Measurements from ENCODE around the gene DYNC1I1.

The DYNC1I1 gene

GRCh38 chr7:95794917-95795515 is 22.7 kb downstream of the DYNC1I1 start:
- no peak for DNase-seq

DNA sequence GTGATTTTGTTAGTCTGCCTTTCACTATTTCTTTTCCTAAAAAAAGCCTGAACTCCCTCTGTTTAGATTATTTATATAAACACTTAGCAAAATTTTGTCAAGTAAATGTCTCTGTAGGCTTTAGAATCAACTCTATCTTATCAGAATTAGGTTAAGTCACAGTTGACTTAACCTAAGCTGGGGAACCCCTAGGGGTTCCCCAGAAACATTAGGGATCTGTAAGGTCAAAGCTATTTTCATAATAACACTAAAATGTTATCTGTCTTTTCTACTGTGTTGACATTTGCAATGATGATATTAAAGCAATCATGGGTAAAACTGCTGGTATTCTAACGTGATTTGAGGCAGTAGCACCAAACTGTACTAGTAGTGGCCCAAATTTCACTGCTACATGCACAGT is 24.3 kb downstream of the DYNC1I1 start:
- DNase-seq, result no peak

DNA sequence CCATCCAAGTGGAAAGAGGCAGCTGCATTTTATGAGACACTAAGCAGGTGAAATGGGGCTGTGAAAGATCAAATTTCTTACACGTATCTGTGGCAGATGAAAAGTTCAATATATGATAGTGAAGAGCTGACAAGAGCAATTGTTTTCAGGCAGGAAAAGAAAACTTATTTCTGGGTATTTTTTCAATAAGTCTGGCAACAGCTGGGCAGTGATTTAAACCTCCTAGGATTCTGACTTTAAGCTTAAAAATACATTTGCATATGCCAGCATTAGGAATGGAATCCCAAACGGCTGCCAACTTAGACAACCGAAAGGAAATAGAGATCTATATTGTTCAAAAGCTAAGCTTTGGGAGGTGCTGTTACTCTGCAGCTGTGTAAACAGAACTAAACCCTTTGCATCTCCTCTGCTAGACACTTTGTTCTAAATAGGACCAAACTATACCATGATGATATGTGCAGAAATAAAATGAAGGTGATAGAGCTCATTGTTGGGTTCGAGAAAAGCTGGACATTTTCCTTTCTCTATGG is 26.1 kb downstream of the DYNC1I1 start:
- DNase-seq, result no peak

- no peak for DNase-seq
Observed at GRCh38 chr7:95800787-95801186, 28.4 kb downstream of the DYNC1I1 start.

DNA sequence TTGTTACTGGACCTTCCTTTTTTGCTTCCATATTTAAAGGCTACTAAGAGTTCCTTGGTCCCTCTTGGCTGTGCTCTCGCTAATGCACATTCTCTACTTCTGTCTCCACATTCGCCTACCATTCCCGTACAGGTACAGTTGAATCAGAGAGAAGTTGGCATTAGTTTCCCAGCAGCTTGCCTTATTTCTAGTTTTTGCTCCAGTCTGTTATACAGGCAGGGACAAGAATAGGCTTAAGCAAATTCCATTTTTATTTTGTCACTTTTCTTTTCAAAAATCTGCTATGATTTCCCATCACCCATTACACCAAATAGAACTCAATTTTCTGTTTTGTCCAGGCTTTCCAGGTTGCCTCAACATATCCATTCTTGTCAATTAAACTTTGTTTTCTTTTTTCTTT is 29.9 kb downstream of the DYNC1I1 start:
- no peak for DNase-seq

GRCh38 chr7:95804052-95804451 is 31.7 kb downstream of the DYNC1I1 start:
- DNase-seq, result no peak

DNA sequence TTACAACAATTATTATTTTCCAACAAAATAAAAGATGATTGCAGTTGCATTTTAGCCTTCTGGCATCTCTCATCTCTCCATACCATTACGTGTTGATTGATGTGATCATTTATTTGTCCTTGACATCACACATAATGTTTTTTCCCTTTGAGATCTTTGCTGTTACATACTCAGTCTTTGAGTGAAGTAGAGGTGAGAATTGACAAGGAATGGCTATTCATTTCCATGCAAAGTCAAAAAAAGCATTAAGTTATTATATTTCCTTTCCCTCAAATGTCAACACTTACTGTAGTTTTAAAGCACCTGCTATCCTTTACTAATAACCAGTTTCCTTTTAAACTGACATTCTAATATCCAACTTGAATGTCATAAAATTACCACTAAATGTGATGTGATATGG is 33.6 kb downstream of the DYNC1I1 start:
- no peak for DNase-seq

DNA sequence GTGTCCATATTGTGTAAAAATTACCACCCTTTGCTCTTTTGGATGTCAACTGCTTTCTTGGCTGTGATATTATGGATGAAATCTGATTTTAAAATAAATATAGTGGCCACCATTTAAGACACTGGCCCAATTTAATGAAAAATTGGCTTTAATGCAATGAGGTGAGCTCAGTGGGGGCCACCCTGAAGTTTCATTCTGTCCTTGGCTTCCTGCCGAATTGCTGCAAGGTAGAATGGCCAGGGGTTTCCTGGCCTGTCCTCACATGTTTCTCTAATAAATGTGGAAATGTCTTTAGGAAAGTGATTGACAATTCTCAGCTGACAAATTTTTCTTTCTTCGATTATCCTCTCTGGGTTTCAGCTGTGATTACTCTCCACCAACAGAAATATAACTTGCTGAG is 36.0 kb downstream of the DYNC1I1 start:
- no peak for DNase-seq

DNA sequence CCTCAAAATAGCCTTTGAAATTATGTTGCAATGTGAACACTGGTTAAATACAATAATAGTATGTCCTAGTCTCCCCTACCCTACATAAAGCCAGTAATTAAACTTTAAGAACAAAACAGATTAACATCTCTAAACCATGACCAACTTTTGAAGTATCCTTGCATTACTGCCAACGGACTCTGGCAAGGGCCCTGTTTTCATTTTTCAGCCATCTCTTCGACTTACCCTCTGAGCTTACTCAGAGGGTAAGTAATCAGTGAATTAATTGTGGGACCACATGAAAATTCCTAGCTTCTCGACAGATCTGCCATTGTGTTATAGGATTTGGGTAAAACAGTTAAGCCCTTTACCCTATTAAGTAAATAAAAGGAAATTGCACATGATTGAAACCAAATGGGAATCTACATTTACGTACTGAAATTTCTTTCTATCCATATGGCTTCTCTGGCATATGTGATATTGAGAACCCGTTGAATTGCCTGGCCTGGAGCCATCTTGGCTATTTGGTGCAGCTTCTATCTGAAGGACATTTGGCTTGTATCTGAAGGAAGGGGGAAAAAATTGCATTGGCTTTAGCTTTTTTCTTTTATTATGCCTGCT is 39.6 kb downstream of the DYNC1I1 start:
- no peak for DNase-seq

DNA sequence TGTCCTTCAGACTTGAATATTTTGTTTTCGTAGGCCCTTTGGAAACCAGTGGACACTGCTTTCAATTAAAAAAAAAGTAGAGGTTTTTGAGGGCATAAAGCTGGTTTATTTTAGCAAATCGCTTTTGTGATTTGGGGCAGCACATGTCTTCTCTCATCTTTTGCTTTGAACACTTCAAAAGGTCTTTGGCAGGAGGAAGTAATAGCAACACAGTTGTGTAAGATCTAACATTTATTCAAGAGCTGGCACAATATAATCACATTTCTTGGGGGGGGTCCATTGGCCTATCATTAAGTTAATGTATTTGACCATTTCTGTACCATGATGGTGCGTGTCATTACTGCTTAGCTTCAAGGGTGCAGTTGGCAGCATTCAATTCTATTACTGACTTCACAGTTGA is 42.4 kb downstream of the DYNC1I1 start:
- DNase-seq, result no peak

- DNase-seq, result no peak
Observed at GRCh38 chr7:95817866-95818640, 45.7 kb downstream of the DYNC1I1 start.

DNA sequence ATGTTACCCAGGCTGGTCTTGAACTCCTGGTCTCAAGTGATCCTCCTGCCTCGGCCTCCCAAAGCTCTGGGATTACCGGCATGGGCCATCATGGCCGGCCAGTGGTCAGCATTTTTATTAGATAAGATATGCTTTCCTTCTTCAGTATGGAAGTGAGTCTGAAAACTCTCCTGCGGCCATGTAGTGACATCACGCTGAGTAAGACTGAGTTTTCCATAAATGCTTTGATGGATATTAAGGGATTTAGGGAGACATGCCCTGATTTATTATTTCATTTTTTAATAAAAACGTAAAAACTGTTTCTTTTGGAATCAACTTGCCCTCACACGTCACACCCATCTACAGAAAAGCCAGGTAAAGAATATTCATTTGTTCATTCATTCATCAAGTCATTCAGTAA is 48.4 kb downstream of the DYNC1I1 start:
- DNase-seq, result no peak

GRCh38 chr7:95822717-95823116 is 50.4 kb downstream of the DYNC1I1 start:
- DNase-seq, result no peak

- no peak for DNase-seq
Observed at GRCh38 chr7:95824616-95825015, 52.3 kb downstream of the DYNC1I1 start.

GRCh38 chr7:95828824-95829790 is 56.8 kb downstream of the DYNC1I1 start:
- DNase-seq, result peak in 1 of 2 donors; percentile 38

DNA sequence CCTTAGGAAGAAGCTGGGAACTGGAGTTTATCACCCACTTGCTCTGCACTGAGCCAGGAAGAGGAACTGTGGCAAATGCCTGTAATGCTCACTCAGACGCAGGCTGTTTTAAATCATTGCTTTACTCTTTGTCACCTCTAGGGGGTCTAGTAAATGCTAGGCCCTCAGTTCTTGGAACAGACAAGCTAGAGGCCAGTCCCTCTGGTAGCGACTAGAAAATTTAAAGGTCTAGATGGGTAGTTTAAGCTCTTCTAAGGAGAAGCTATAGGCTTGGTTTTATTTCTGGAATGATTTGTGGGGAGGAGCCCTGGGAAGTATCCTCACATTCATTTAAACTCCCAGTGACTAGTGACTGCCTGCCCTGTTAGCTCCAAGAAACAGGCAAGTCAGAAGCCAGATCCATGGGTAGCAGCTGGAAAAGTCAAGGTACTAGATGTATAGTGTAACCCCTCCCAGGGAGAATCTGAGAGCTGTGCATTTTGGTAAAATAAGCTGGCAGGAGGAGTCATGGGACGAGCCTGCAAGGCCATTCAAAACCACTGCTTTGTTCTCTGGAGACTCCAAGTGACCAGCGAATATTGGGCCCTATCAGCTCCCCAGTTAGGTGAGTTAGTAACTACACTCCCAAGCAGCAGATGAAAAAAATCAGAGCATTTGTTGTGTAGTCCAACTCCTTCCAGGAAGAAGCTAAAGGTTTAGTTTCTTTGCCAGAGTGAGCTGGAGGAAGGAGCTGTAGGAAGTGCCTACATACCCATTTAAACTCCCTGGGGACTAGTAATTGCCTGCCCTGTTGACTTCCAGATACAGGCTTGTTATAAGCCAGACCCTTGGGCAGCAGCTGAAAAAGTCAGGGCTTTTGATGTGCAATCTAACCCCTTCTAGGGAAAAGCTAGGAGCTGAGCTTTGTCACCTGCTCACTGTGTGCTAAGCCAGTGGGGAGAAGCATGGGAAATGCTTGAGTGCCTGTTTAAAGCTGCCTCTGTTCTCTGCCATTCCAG is 68.9 kb downstream of the DYNC1I1 start:
- no peak for DNase-seq

DNA sequence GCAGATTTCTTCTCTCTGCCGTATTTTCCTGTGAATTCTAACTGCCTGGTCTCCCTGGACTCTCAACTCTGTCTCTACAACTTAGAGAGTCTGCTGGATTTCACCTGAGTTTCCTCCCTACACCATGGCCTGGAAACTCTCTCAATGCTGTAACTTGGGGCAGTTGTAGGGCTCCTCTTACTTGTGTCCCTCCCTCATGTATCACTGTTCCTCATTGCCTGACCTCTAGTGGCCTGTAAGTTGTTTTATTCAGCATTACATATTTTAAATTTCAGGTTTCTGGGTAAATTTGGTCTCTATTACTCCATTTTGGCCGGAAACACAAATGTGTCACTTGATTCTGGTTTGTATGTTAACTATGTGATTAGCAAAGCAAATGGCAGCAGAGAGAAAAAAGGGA is 70.9 kb downstream of the DYNC1I1 start:
- no peak for DNase-seq

DNA sequence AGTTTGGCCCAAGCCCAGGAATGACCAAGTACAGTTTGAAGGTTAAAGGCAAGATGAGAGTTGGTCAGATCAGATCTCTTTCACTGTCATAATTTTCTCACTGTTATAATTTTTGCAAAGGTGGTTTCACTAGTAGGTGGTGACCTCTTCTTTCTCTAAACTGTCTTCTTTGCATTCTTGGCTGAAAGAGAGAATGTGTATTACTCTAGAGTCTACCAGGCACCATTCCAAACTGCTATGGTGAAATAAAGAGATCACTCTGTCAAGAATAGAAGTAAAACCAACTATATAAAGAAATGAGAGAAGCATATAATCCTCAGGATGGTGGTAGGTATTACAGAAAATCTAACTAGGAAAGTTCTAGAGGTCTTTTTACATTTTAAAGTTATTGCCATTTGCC is 72.7 kb downstream of the DYNC1I1 start:
- no peak for DNase-seq

DNA sequence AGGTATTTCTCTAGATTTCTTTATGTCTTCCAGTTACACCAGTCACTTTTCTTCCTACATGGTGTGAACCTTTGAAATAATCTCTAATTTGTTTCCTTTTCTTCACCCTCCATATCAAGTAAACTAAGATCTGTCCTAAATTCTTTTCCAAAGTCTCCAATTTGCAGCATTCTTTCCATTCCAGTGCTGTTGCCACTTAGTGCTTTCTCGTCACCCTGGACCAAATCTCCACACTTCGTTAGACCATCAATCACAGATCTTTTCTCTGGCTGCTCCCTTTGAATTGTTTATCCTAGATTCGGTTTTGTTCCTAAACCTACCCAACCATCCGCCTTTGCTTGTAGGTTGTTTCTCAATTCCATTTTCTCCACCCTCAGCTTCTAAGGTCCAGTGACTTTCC is 74.7 kb downstream of the DYNC1I1 start:
- DNase-seq, result no peak

DNA sequence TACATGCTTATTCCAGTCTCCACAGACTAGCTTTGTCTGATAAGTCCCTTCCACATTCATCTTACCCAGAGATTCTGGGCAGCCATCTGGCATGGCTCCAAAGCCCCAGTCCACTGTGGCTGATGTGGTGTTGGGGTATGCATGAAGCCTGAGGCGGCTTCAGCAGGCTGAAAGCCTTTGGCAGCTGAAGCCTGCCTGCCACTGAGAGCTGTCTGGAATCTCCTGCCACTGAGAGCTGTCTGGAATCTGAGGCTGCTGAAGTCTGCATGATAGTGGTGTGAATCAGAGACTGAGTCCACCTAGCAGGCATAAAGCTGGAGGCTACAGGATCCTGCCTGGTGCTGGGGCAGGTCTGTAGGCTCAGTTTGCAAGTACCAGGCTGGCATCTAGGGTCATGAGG is 87.1 kb downstream of the DYNC1I1 start:
- no peak for DNase-seq

DNA sequence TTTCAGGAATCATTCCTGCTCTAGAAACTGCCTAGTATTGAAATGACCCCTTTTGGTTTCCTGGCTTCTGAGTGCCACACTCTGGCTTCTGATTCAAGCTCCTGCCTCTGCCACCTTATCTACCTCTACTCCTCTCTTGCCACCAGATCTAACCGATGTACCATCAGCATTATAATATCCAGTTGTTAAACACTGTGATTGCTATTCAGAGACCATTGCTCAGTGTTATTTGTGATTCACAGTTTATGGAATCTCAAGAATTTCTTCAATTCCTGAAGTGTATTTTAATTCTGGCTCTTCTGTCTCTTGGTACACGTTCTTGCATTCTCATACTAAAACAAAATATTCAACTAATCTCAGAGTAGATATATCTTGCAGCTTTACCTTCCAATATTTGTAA is 88.7 kb downstream of the DYNC1I1 start:
- no peak for DNase-seq

- no peak for DNase-seq
Observed at GRCh38 chr7:95863623-95864022, 91.3 kb downstream of the DYNC1I1 start.
